Measurements from ENCODE around the gene CDRT15L2.
"Not testable (repeated sequence)": the region's sequence is repeated elsewhere in the genome, so short reads cannot be mapped to it uniquely, and the experiment has no call there.

Gene CDRT15L2

DNA sequence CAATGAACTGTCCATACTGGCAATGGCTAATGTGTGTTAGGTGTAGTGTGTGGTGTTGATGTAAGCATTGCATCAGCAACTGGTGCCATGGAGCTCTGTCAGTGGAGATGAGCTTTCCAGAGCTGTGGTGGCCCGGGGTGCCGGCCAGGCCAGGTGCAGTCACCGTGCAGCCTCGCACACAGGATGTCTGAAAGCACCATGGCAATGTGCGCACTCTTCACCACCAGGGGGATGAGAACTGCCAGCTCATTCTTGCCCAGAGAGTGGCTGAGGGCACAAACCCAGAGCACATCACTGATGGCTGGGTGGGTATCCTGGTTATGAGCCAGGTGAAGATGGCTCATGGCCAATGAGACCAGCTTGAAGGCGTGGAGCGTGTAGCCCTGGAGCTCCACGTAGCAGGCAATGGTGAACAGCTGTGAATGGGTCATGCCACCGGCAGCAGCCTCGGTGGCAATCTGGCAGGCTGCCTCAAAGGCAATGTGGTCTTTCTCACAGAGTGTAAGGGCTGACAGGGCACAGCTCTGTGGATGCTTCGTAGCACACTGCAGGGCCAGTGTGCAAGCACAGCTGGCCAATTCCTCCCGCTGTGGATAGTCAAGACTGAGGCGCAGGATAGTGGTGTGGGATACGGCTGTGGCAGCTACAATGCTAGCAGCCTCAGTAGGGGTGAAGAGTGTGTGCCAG, 4.5 kb downstream of the CDRT15L2 start:
- not testable (repeated sequence) for H3K4me1 ChIP-seq (ENCODE audit: control insufficient read depth, insufficient read depth, low read length); H3K4me3 ChIP-seq (ENCODE audit: low read length); H3K9me3 ChIP-seq (ENCODE audit: control insufficient read depth, low read length); DNase-seq (ENCODE audit: low read depth); H3K36me3 ChIP-seq (ENCODE audit: control insufficient read depth, insufficient read depth, low read length, severe bottlenecking); H3K27me3 ChIP-seq (replicated peaks; ENCODE audit: control insufficient read depth, insufficient read depth, low read length); H3K9ac ChIP-seq (ENCODE audit: low read length)

- H3K9me3 ChIP-seq (ENCODE audit: control insufficient read depth, low read length); H3K4me3 ChIP-seq (ENCODE audit: low read length); H3K4me1 ChIP-seq (ENCODE audit: control insufficient read depth, insufficient read depth, low read length); H3K36me3 ChIP-seq (ENCODE audit: control insufficient read depth, insufficient read depth, low read length, severe bottlenecking); H3K9ac ChIP-seq (ENCODE audit: low read length); H3K27me3 ChIP-seq (replicated peaks; ENCODE audit: control insufficient read depth, insufficient read depth, low read length): not testable (repeated sequence)
- DNase-seq (ENCODE audit: low read depth) = peak; percentile 17
These were observed 9.4 kb downstream of the CDRT15L2 start for GRCh38 chr17:20588744-20589453.

DNA sequence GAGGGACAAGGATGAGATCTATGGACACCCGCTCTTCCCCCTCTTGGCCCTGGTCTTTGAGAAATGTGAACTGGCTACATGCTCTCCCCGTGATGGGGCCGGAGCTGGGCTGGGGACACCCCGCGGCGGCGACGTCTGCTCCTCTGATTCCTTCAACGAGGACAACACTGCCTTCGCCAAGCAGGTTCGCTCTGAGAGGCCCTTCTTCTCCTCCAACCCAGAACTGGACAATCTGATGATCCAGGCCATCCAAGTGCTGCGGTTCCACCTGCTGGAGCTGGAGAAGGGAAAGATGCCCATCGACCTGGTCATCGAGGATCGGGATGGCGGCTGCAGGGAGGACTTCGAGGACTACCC, 9.9 kb downstream of the CDRT15L2 start:
- not testable (repeated sequence) for H3K9me3 ChIP-seq (ENCODE audit: control insufficient read depth, low read length); H3K36me3 ChIP-seq (ENCODE audit: control insufficient read depth, insufficient read depth, low read length, severe bottlenecking); H3K4me3 ChIP-seq (ENCODE audit: low read length); H3K27me3 ChIP-seq (replicated peaks; ENCODE audit: control insufficient read depth, insufficient read depth, low read length); H3K9ac ChIP-seq (ENCODE audit: low read length); H3K4me1 ChIP-seq (ENCODE audit: control insufficient read depth, insufficient read depth, low read length); DNase-seq (ENCODE audit: low read depth)

DNA sequence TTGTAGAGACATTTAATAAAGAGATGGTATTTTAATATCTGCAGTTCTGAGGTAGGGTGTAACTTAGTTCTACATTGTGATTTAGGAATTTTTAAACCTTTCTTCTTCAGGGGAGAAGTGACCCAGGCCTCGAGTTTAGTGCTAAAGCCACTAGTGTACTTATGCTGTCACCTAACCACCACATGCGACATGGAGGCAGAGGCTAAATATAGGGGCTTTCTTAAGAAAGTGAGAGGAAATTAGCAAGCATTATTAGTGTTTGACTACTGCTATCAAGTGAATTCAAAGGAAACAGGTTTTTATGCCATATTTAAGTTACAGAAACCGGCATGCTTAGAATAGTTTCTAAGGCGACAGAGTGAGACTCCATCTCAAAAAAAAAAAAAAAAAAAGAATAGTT, 11.5 kb downstream of the CDRT15L2 start:
- not testable (repeated sequence) for DNase-seq (ENCODE audit: low read depth); H3K27me3 ChIP-seq (replicated peaks; ENCODE audit: control insufficient read depth, insufficient read depth, low read length); H3K4me1 ChIP-seq (ENCODE audit: control insufficient read depth, insufficient read depth, low read length); H3K9ac ChIP-seq (ENCODE audit: low read length); H3K4me3 ChIP-seq (ENCODE audit: low read length); H3K9me3 ChIP-seq (ENCODE audit: control insufficient read depth, low read length); H3K36me3 ChIP-seq (ENCODE audit: control insufficient read depth, insufficient read depth, low read length, severe bottlenecking)

- H3K4me1 ChIP-seq (ENCODE audit: control insufficient read depth, insufficient read depth, low read length); DNase-seq (ENCODE audit: low read depth); H3K9ac ChIP-seq (ENCODE audit: low read length); H3K36me3 ChIP-seq (ENCODE audit: control insufficient read depth, insufficient read depth, low read length, severe bottlenecking); H3K4me3 ChIP-seq (ENCODE audit: low read length); H3K27me3 ChIP-seq (replicated peaks; ENCODE audit: control insufficient read depth, insufficient read depth, low read length); H3K9me3 ChIP-seq (ENCODE audit: control insufficient read depth, low read length): not testable (repeated sequence)
These were observed 26.0 kb downstream of the CDRT15L2 start for GRCh38 chr17:20605568-20605967.

- H3K4me3 ChIP-seq (ENCODE audit: low read length); H3K36me3 ChIP-seq (ENCODE audit: control insufficient read depth, insufficient read depth, low read length, severe bottlenecking); H3K4me1 ChIP-seq (ENCODE audit: control insufficient read depth, insufficient read depth, low read length); DNase-seq (ENCODE audit: low read depth); H3K27me3 ChIP-seq (replicated peaks; ENCODE audit: control insufficient read depth, insufficient read depth, low read length); H3K9me3 ChIP-seq (ENCODE audit: control insufficient read depth, low read length); H3K9ac ChIP-seq (ENCODE audit: low read length): not testable (repeated sequence)
These were observed 30.0 kb downstream of the CDRT15L2 start for GRCh38 chr17:20609490-20609889.

DNA sequence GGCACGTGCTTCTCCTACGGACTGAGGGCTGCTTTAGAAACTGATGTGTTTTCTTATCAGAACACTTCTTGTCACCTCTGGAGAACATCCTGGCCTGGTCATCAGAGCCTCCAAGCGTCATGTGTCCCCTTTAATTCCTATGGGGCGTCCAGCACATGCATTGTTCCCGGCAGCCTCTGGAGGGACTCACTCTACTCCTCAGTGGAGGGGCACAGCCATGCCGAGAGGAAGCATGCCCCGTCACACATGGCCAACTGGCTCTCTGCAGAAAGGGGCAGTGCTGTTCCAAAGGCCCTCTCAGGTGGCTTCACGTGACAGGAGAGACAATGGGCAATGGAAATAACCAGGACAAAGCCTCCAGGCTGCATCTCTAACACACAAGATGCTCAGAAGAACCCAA, 31.8 kb downstream of the CDRT15L2 start:
- Histone ChIP-seq H3K4me1 (ENCODE audit: control insufficient read depth, insufficient read depth, low read length) (no peaks in the 10 kb centered on the region), H3K4me3 (ENCODE audit: low read length) (no peak overlapping the region), H3K9me3 (ENCODE audit: control insufficient read depth, low read length) (no peaks in the 10 kb centered on the region), H3K9ac (ENCODE audit: low read length) (no peak overlapping the region), H3K36me3 (ENCODE audit: control insufficient read depth, insufficient read depth, low read length, severe bottlenecking) (no peaks in the 10 kb centered on the region), H3K27me3 (replicated peaks; ENCODE audit: control insufficient read depth, insufficient read depth, low read length) (no peaks in the 10 kb centered on the region)
- no peak for DNase-seq (ENCODE audit: low read depth)

GRCh38 chr17:20612635-20613034, 33.1 kb downstream of the CDRT15L2 start:
- Histone ChIP-seq H3K4me3 (ENCODE audit: low read length) (no peak overlapping the region), H3K36me3 (ENCODE audit: control insufficient read depth, insufficient read depth, low read length, severe bottlenecking) (no peaks in the 10 kb centered on the region), H3K9ac (ENCODE audit: low read length) (no peak overlapping the region), H3K27me3 (replicated peaks; ENCODE audit: control insufficient read depth, insufficient read depth, low read length) (no peaks in the 10 kb centered on the region), H3K9me3 (ENCODE audit: control insufficient read depth, low read length) (no peaks in the 10 kb centered on the region), H3K4me1 (ENCODE audit: control insufficient read depth, insufficient read depth, low read length) (no peaks in the 10 kb centered on the region)
- no peak for DNase-seq (ENCODE audit: low read depth)

DNA sequence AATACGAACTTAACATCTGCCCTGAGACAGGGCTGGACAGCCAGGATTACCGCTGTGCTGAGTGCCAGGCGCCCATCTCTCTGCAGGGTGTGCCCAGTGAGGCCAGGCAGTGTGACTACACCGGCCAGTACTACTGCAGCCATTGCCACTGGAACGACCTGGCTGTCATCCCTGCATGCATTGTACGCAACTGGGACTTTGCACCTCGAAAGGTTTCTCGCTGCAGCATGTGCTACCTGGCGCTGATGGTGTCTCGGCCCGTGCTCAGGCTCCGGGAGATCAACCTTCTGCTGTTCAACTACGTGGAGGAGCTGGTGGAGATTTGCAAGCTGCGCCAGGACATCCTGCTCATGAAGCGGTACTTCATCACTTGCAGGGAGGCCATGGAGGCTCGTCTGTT, 33.7 kb downstream of the CDRT15L2 start:
- H3K9ac ChIP-seq (ENCODE audit: low read length) = no peak overlapping the region
- no peaks in the 10 kb centered on the region for H3K9me3 ChIP-seq (ENCODE audit: control insufficient read depth, low read length)
- H3K36me3 ChIP-seq (ENCODE audit: control insufficient read depth, insufficient read depth, low read length, severe bottlenecking) = no peaks in the 10 kb centered on the region
- no peaks in the 10 kb centered on the region for H3K4me1 ChIP-seq (ENCODE audit: control insufficient read depth, insufficient read depth, low read length)
- DNase-seq (ENCODE audit: low read depth) = no peak
- no peaks in the 10 kb centered on the region for H3K27me3 ChIP-seq (replicated peaks; ENCODE audit: control insufficient read depth, insufficient read depth, low read length)
- no peak overlapping the region for H3K4me3 ChIP-seq (ENCODE audit: low read length)

DNA sequence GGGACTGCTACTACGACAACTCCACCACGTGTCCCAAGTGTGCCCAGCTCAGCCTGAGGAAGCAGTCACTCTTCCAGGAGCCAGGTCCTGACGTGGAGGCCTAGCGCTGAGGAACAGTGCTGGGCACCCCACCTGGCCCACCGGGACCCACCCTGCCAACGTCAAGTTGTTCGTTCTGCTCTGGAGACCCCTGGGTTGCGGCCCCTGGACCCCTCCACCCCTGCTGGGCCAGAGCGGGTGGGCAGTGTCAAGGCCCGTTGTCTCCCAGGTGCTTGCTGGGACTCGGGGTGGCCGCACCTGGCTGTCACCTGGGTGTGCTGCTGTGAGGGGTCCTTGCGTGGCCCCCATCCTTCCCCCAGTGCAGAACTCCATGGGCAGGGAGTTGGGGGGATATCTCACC, 34.4 kb downstream of the CDRT15L2 start:
- H3K9me3 ChIP-seq (ENCODE audit: control insufficient read depth, low read length) = no peaks in the 10 kb centered on the region
- no peaks in the 10 kb centered on the region for H3K36me3 ChIP-seq (ENCODE audit: control insufficient read depth, insufficient read depth, low read length, severe bottlenecking)
- no peak overlapping the region for H3K4me3 ChIP-seq (ENCODE audit: low read length)
- H3K4me1 ChIP-seq (ENCODE audit: control insufficient read depth, insufficient read depth, low read length) = no peaks in the 10 kb centered on the region
- peaks cover under 1% of the 10 kb centered on the region for H3K27me3 ChIP-seq (replicated peaks; ENCODE audit: control insufficient read depth, insufficient read depth, low read length)
- no peak for DNase-seq (ENCODE audit: low read depth)
- H3K9ac ChIP-seq (ENCODE audit: low read length) = no peak overlapping the region

- not testable (repeated sequence) for H3K36me3 ChIP-seq (ENCODE audit: control insufficient read depth, insufficient read depth, low read length, severe bottlenecking); H3K4me3 ChIP-seq (ENCODE audit: low read length); H3K27me3 ChIP-seq (replicated peaks; ENCODE audit: control insufficient read depth, insufficient read depth, low read length); H3K9me3 ChIP-seq (ENCODE audit: control insufficient read depth, low read length); H3K9ac ChIP-seq (ENCODE audit: low read length); H3K4me1 ChIP-seq (ENCODE audit: control insufficient read depth, insufficient read depth, low read length); DNase-seq (ENCODE audit: low read depth)
These were observed 35.9 kb downstream of the CDRT15L2 start for GRCh38 chr17:20615461-20615860.
